Fibroblast of lung (primary cell): Measurements from ENCODE around the gene SYNJ2. TPM values are rescaled to one million over a fixed set of nuclear protein-coding genes. Genes with fewer than 3 reads are reported as not detected.

Experiments
- DNase-seq, 2 donors: peaks; one replicate each; pipeline versions ENCODE4 v3.0.0 to v3.0.0-alpha.2; 2010; ENCODE audit warnings: low read depth in 2 of 2
- H2AFZ ChIP-seq: 2 replicates; pipeline ENCODE4 v1.5.1; 2012; ENCODE audit warnings: low read length, control low read depth, inconsistent platforms
- H3K27ac ChIP-seq: 2 replicates; pipeline ENCODE4 v1.5.1; 2011; ENCODE audit warnings: low read length, control low read depth; ENCODE audit not compliant: insufficient read depth
- H3K27me3 ChIP-seq: 2 replicates; pipeline ENCODE4 v1.5.1; 2011; ENCODE audit warnings: mild to moderate bottlenecking, low read length; ENCODE audit not compliant: control insufficient read depth, insufficient read depth
- H3K36me3 ChIP-seq: 2 replicates; pipeline ENCODE4 v1.5.1; 2011; ENCODE audit warnings: low read length; ENCODE audit not compliant: control insufficient read depth, insufficient read depth
- H3K4me1 ChIP-seq: 2 replicates; pipeline ENCODE4 v1.5.1; 2011; ENCODE audit warnings: low read length; ENCODE audit not compliant: control insufficient read depth, insufficient read depth; ENCODE audit errors: extremely low read depth
- H3K4me2 ChIP-seq: 2 replicates; pipeline ENCODE4 v1.5.1; 2011; ENCODE audit warnings: low read length, control low read depth; ENCODE audit not compliant: insufficient read depth; ENCODE audit errors: extremely low read depth
- H3K4me3 ChIP-seq, 4 experiments: fragments of 200-600 bp in 1 of 4; sonication (generic) in 1 of 4; replicated peaks in 1 of 4; 2 replicates each; pipeline ENCODE4 v1.5.1; 2011 to 2016; ENCODE audit warnings: low read length in 4 of 4, low read depth in 3 of 4, mild to moderate bottlenecking in 3 of 4, control low read depth in 2 of 4, inconsistent platforms in 1 of 4, mixed read lengths in 1 of 4; ENCODE audit not compliant: insufficient read depth in 1 of 4; ENCODE audit errors: control extremely low read depth in 1 of 4
- H3K79me2 ChIP-seq: 2 replicates; pipeline ENCODE4 v1.5.1; 2012; ENCODE audit warnings: mild to moderate bottlenecking, low read length, inconsistent platforms; ENCODE audit not compliant: control insufficient read depth, insufficient read depth
- H3K9ac ChIP-seq: 2 replicates; pipeline ENCODE4 v1.5.1; 2011; ENCODE audit warnings: mild to moderate bottlenecking, low read length, control low read depth; ENCODE audit not compliant: insufficient read depth
- H3K9me3 ChIP-seq: 2 replicates; pipeline ENCODE4 v1.5.1; 2012; ENCODE audit warnings: low read depth, low read length; ENCODE audit not compliant: control insufficient read depth, insufficient read depth
- H4K20me1 ChIP-seq: 2 replicates; pipeline ENCODE4 v1.5.1; 2011; ENCODE audit warnings: low read length; ENCODE audit not compliant: control insufficient read depth, insufficient read depth; ENCODE audit errors: extremely low read depth
- EZH2 ChIP-seq: IDR thresholded peaks from 2 replicates; pipeline ENCODE4 v1.5.1; 2012; ENCODE audit warnings: low read length, control low read depth, mild to moderate bottlenecking; ENCODE audit errors: missing control alignments
- polyA plus RNA-seq, 2 donors: library from polyadenylated mRNA; depleted of rRNA in 1 of 2; stranded (reverse) in 1 of 2; unstranded in 1 of 2; fragments of >200 nt; gene quantifications; 2 replicates each; pipeline ENCODE4 v1.2.1, GENCODE V29; 2011 to 2012; ENCODE audit warnings: missing spikeins in 1 of 2
- total RNA-seq: library from RNA; depleted of rRNA; stranded (reverse); fragments of >200 nt; gene quantifications from 2 replicates; pipeline ENCODE4 v1.2.1, GENCODE V29; 2014
- TF ChIP-seq, protein P1 (sequence below), 2 donors: IDR thresholded peaks in 1 of 2; conservative IDR thresholded peaks in 1 of 2; 1 replicate in 1 of 2; 2 replicates in 1 of 2; pipeline ENCODE4 v1.5.1; 2011 to 2012; ENCODE audit warnings: low read length in 2 of 2, control low read depth in 1 of 2, inconsistent platforms in 1 of 2, low read depth in 1 of 2, mild to moderate bottlenecking in 1 of 2

Gene SYNJ2
- total and polyA plus RNA-seq, 2 donors (not counting 1 experiment from before 2014, with no cell fraction given) = 23.5 to 57.3 TPM

DNA sequence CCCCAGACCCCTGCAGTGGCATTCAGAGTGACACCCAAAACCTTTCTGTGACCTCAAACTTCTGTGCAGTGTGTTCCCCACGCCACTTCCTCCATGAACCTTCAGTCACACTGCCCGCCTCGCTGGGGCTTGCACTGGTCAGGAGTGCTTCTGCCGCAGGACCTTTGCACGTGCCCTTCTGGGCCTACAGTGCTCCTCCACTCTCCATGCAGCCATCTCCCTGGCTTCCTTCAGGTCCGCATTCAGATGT is 27.1 kb downstream of the SYNJ2 start:
- peaks cover 91% of the 10 kb centered on the region for H3K79me2 ChIP-seq
- H3K4me3 ChIP-seq = no peak overlapping the region
- H3K27me3 ChIP-seq = no peaks in the 10 kb centered on the region
- no peaks in the 10 kb centered on the region for H4K20me1 ChIP-seq
- peak overlapping the region; percentile 30 for H3K27ac ChIP-seq
- H3K9ac ChIP-seq = no peak overlapping the region
- TF ChIP-seq EZH2 = no peak
- TF ChIP-seq, protein P1, sequence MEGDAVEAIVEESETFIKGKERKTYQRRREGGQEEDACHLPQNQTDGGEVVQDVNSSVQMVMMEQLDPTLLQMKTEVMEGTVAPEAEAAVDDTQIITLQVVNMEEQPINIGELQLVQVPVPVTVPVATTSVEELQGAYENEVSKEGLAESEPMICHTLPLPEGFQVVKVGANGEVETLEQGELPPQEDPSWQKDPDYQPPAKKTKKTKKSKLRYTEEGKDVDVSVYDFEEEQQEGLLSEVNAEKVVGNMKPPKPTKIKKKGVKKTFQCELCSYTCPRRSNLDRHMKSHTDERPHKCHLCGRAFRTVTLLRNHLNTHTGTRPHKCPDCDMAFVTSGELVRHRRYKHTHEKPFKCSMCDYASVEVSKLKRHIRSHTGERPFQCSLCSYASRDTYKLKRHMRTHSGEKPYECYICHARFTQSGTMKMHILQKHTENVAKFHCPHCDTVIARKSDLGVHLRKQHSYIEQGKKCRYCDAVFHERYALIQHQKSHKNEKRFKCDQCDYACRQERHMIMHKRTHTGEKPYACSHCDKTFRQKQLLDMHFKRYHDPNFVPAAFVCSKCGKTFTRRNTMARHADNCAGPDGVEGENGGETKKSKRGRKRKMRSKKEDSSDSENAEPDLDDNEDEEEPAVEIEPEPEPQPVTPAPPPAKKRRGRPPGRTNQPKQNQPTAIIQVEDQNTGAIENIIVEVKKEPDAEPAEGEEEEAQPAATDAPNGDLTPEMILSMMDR (conservative IDR thresholded peaks at IDR 0.05 in 1 of 2, IDR thresholded peaks at IDR 0.05 in 1 of 2; ENCODE audit: low read depth in 1 of 2, low read length in 2 of 2) = no peak
- no peak for DNase-seq
- no peak overlapping the region for H3K4me2 ChIP-seq
- no peaks in the 10 kb centered on the region for H3K9me3 ChIP-seq
- no peak overlapping the region for H2AFZ ChIP-seq
- peaks cover 37% of the 10 kb centered on the region for H3K4me1 ChIP-seq
- no peaks in the 10 kb centered on the region for H3K36me3 ChIP-seq

- Histone ChIP-seq H4K20me1 (no peaks in the 10 kb centered on the region), H3K27me3 (no peaks in the 10 kb centered on the region), H3K9me3 (no peaks in the 10 kb centered on the region), H2AFZ (no peak overlapping the region), H3K9ac (no peak overlapping the region), H3K79me2 (peaks cover 91% of the 10 kb centered on the region), H3K4me1 (peaks cover 32% of the 10 kb centered on the region), H3K36me3 (no peaks in the 10 kb centered on the region), H3K27ac (peak overlapping the region; percentile 30), H3K4me3 (no peak overlapping the region), H3K4me2 (peak overlapping the region; percentile 4)
- TF ChIP-seq, protein P1 (conservative IDR thresholded peaks at IDR 0.05 in 1 of 2, IDR thresholded peaks at IDR 0.05 in 1 of 2; ENCODE audit: low read depth in 1 of 2, low read length in 2 of 2) = no peak
- TF ChIP-seq EZH2 = no peak
- peak; percentile 66 to 78 for DNase-seq
These were observed 27.6 kb downstream of the SYNJ2 start for GRCh38 chr6:158009114-158009891.

DNA sequence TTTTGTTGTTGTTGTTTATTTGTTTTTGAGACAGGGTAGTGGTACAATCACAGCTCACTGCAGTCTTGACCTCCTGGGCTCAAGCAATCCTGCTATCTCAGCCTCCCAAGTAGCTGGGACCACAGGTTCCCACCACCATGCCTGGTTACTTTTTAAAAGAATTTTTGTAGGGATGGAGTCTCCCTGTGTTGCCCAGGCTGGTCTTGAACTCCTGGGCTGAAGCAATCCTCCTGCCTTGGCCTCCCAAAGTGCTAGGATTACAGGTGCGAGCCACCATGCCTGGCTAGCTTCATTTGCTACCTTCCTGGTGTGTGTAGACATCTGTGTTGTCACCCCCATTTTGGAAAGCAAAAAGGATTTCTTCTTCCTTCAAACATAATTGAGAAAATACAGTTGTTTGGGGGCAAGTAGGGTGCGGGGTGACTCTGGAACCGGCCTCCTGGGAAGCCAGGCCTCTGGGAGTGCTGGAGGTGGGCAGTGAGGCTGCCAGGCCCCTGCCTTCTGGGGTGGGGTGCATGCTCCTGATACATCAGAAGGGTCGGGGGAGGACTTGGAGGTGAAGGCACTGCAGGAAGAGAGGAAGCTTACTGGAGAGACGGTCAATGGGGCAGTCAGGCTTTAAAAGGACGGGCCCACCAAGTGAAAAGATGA is 28.4 kb downstream of the SYNJ2 start:
- H3K4me1 ChIP-seq = peaks cover 33% of the 10 kb centered on the region
- H3K9ac ChIP-seq = no peak overlapping the region
- H3K79me2 ChIP-seq = peaks cover 93% of the 10 kb centered on the region
- H3K27me3 ChIP-seq = no peaks in the 10 kb centered on the region
- no peaks in the 10 kb centered on the region for H4K20me1 ChIP-seq
- no peak overlapping the region for H3K27ac ChIP-seq
- H3K9me3 ChIP-seq = no peaks in the 10 kb centered on the region
- H3K4me3 ChIP-seq = no peak overlapping the region
- no peaks in the 10 kb centered on the region for H3K36me3 ChIP-seq
- no peak for DNase-seq
- no peak overlapping the region for H2AFZ ChIP-seq
- no peak for TF ChIP-seq EZH2
- TF ChIP-seq, protein P1 (conservative IDR thresholded peaks at IDR 0.05 in 1 of 2, IDR thresholded peaks at IDR 0.05 in 1 of 2; ENCODE audit: low read depth in 1 of 2, low read length in 2 of 2) = no peak
- no peak overlapping the region for H3K4me2 ChIP-seq
